ENCODE measurements around the gene ZBTB25.

- no peak for TF ChIP-seq POLR2A (IDR thresholded peaks at IDR 0.05; ENCODE audit: extremely low read depth, insufficient read length)
- no peak for TF ChIP-seq MAX (IDR thresholded peaks at IDR 0.05; ENCODE audit: low read depth, low read length)
- TF ChIP-seq CTCF (IDR thresholded peaks at IDR 0.05; ENCODE audit: low read depth, low read length), result no peak
These were observed 37.6 kb downstream of the ZBTB25 start for GRCh38 chr14:64465831-64466554.
